EH (cell line): ENCODE measurements around the gene FKBP3.
"Not testable (repeated sequence)": the region's sequence is repeated elsewhere in the genome, so short reads cannot be mapped to it uniquely, and the experiment has no call there.

Experiments used
- DNase-seq: peaks from one replicate; pipeline ENCODE4 v3.0.0-alpha.2; 2015; ENCODE audit warnings: low read depth

Gene FKBP3

GRCh38 chr14:45112896-45113781, 21.1 kb downstream of the FKBP3 start:
- DNase-seq: no peak

- no peak for DNase-seq
Measured at GRCh38 chr14:45104561-45104960, 29.7 kb downstream of the FKBP3 start.

DNA sequence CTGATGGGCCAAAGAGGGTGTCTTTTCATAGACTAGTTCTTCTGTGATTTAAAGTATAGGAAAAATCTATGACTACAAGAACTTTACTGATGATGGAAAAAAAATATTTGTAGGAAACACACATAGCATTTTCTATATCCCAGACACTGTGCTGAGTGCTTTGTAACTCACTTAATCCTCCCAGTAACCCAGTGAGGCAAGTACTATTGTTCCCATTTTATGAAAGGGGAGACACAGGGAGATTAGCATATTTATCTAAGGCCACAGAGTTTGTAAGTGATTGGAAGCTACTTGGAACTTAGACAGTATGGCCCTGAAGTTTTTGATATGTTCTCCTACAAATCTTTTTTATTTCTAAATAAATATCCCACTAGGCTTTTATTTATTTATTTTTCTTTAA, 30.5 kb downstream of the FKBP3 start:
- DNase-seq: no peak

- no peak for DNase-seq
Measured at GRCh38 chr14:45096218-45096617, 38.1 kb downstream of the FKBP3 start.

GRCh38 chr14:45095143-45095542, 39.1 kb downstream of the FKBP3 start:
- DNase-seq: no peak

DNA sequence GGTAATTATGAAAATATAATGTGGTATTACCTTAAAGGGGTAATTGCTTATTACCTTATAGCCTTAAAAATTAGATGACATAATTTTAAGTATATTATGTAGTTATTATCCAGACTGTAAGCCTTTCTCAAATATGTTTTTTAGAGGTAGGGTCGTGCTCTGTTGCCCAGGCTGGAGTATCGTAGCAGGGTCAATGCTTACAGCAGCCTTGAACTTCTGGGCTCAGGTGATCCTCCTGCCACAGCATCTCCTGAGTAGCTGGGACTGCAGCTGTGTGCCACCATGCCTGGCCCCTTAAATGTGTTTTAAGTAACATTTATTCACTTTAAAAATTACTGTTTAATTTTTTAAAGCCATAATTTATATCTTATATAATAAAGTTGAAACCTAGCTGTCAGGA, 40.0 kb downstream of the FKBP3 start:
- DNase-seq: no peak

DNA sequence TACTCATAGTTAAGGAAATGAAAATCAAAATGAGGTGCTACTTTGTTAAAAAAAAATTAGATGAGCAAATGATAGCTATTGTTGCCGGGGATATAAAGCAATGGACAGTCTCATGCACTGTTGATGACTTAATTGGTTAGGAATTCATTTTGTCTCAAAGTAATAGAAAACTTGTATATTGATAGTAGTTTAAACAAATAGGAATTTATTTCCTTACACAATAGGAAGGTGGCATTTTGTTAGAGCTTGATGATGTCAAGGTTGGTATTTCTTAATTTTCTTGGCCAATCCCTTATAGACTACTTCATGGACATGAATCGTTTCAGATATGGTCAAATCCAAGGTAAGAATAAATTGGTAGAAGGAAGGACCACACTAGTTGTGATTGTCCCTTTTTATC, 42.6 kb downstream of the FKBP3 start:
- peak; percentile 58 for DNase-seq

DNA sequence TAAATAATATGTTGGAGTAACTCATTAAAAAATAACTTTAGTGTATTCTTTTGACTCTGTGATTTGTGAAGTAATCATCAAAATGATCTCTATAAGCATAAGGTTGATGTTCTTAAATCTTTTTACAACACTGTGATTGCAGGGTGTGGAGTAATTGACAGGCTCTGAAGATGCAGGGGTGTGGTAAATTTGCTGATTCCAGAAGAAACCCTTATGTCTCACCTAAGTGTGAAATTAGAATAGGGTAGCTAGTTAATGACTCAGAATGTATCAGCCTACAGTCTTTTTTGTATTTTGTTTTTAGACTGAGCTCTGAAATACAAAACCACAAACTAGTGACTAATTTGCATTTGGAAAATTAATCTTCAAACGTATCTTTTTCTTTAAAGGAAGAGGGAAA, 44.5 kb downstream of the FKBP3 start:
- DNase-seq: peak; percentile 43

DNA sequence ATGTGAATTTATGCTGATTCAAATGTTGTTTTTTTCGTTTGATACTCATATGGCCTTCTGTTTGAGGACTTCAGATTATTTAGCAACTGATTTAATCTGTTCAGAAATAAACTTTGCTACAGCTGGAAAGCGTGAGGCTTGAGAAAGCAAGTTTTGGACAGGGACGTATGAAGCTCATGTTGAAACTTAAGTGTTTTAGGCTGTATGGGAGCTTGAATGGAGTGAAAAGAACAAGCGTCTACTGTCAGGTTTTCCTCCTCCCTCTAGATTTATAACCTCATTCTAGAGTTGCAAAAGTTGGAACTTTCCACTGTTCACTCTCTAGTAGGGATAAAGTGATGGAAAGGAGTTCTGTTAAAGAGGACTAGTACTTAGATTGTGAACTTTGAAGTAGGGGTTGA, 49.3 kb downstream of the FKBP3 start:
- DNase-seq: peak; percentile 27

GRCh38 chr14:45083976-45084722, 50.1 kb downstream of the FKBP3 start, which contains the start of gene PRPF39:
TSS of gene PRPF39 (plus strand) at chr14:45084116. CDS start at chr14:45095240, 11,124 bp downstream.
- peak; percentile 93 for DNase-seq

DNA sequence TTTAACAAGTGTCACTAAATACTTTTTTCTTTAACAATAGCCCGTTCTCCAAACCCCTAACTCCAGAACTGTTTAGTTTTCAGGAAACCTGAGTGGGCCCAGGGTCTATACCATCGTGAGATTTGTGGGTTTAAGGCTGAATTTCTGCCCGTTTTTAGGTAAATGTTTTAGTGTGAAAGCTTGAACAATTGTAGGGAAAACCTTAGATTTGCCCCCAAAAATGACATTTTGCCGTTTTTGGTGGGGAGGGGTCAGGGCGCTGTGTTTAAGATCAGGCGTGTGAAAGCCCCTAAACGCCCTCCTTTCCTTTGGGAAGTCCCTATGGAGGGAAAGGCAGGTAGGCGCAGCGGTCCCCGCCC, 50.7 kb downstream of the FKBP3 start:
- no peak for DNase-seq

DNA sequence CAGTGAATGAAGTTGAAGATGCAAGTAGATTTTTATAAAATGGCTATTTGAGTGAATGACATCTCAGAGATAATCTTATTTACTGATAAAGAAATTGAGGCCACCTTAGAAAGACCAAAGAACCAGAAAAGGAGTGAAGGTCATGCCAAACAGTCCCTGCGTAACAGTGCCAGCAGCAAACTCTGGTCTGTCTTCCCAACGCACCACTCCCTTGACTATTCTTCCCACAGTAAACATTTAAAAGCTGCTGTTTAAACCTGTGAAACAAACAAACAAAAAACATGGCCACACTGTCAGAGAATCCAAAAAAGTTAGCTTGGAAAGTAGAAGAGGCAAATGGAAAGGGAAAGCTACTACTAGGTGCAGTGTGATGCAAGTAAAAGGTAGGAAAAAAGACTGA, 51.9 kb downstream of the FKBP3 start:
- DNase-seq: no peak

GRCh38 chr14:45081096-45081495, 53.2 kb downstream of the FKBP3 start:
- not testable (repeated sequence) for DNase-seq

- not testable (repeated sequence) for DNase-seq
Measured at GRCh38 chr14:45080416-45080968, 53.8 kb downstream of the FKBP3 start.

GRCh38 chr14:45078323-45078722, 56.0 kb downstream of the FKBP3 start:
- no peak for DNase-seq

GRCh38 chr14:45073231-45073879, 60.9 kb downstream of the FKBP3 start:
- DNase-seq: no peak

DNA sequence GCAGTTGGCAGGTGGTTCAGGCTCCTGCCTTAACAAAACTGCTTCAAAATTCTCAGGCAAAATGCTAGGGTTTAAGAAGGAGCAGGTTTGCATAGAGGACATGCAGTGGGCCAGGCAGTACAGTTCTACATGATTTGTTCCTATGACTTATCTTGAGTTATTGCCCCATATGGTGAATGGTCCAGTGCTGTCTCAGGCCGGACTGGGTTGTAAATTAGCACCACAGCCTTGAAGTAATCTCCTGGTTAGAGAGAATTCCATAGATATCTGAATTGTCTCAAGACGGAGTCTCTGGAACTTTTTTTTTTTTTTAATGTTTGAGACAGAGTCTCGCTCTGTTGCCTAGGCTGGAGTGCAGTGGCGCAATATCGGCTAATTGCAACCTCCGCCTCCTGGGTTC, 62.2 kb downstream of the FKBP3 start:
- DNase-seq: no peak

DNA sequence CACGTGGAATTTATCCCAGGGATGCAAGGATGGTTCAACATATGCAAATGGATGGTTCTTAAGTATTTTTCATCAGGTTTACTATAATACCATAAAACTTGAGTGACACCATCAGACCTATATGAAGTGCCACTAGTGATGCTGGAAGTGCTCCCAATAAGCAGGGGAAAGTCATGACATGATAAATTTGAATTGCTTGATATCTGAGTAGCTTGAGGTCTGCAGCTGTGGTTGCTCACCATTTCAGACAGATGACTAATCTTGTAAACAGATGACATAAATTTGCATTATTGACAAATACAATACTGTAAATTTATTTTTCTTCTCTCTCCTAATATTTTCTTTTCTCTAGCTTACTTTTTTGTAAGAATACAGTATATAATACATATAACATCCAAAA, 64.1 kb downstream of the FKBP3 start:
- DNase-seq: peak; percentile 11

GRCh38 chr14:45068396-45068795, 65.9 kb downstream of the FKBP3 start:
- no peak for DNase-seq

- no peak for DNase-seq
Measured at GRCh38 chr14:45066667-45067066, 67.6 kb downstream of the FKBP3 start.

DNA sequence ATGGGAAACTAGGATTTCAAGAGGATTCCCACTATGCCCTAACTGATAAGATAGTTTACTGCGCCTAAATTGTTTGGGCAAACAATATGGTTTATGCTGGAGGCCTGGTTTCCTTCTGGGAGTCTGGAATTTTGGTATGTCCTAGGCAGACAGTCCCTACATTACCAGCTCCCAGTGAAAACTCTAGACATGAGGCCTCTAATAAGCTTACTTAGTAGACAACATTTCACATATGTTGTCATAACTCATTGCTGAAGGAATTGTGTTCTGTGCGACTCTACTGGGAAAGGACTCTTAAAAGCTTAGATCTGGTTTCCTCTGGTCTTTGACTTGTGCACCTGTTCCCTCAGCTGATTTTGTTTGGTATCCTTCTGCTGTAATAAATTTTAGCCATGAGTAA, 68.3 kb downstream of the FKBP3 start:
- DNase-seq: no peak
